Suprapubic skin (tissue), 4 donors: ENCODE measurements around the gene GATAD2B. TPM values are rescaled to one million over a fixed set of nuclear protein-coding genes. Genes with fewer than 3 reads are reported as not detected.
"Not testable (repeated sequence)": the region's sequence is repeated elsewhere in the genome, so short reads cannot be mapped to it uniquely, and the experiment has no call there.

Experiments used
- DNase-seq, 2 donors: peaks; one replicate each; pipeline ENCODE4 v3.0.0-alpha.2; 2019; ENCODE audit warnings: low spot score in 2 of 2
- H3K27ac ChIP-seq: fragments of 200-600 bp; sonication (generic); one replicate; pipeline ENCODE4 v1.5.1; 2019
- H3K27me3 ChIP-seq: fragments of 200-600 bp; sonication (generic); one replicate; pipeline ENCODE4 v1.5.1; 2019
- H3K36me3 ChIP-seq: fragments of 200-600 bp; sonication (generic); one replicate; pipeline ENCODE4 v1.5.1; 2019
- H3K4me1 ChIP-seq: fragments of 200-600 bp; sonication (generic); one replicate; pipeline ENCODE4 v1.5.1; 2019
- H3K4me3 ChIP-seq: fragments of 200-600 bp; sonication (generic); one replicate; pipeline ENCODE4 v1.5.1; 2019; ENCODE audit warnings: mild to moderate bottlenecking
- H3K9me3 ChIP-seq: fragments of 200-600 bp; sonication (generic); one replicate; pipeline ENCODE4 v1.5.1; 2019
- CTCF ChIP-seq, 2 donors: fragments of 200-600 bp in 1 of 2; fragments of 450-650 bp in 1 of 2; sonication (generic) in 1 of 2; IDR thresholded peaks; one replicate each; pipeline ENCODE4 v1.5.1; 2016 to 2019; ENCODE audit warnings: antibody characterized with exemption in 2 of 2, mild to moderate bottlenecking in 1 of 2, moderate library complexity in 1 of 2
- EP300 ChIP-seq: sonication (generic); formaldehyde crosslinking; IDR thresholded peaks from one replicate; pipeline ENCODE4 v1.6.1; 2017; ENCODE audit warnings: antibody characterized with exemption
- POLR2A ChIP-seq, 2 donors: fragments of 450-650 bp; IDR thresholded peaks; one replicate each; pipeline ENCODE4 v1.6.1; 2017; ENCODE audit warnings: antibody characterized with exemption in 2 of 2, mild to moderate bottlenecking in 2 of 2, moderate library complexity in 2 of 2
- POLR2AphosphoS5 ChIP-seq, 3 donors: sonication (generic); formaldehyde crosslinking; IDR thresholded peaks; one replicate each; pipeline ENCODE4 v1.6.1; 2017; ENCODE audit warnings: antibody characterized with exemption in 3 of 3
- WGBS: methylation state at CpG from one replicate; pipeline ENCODE4 v1.1.5; 2018; 5-methylcytosine and 5-hydroxymethylcytosine counted together
- total RNA-seq, 4 donors: library from RNA; depleted of rRNA; stranded (reverse); fragments of >200 nt; gene quantifications; one replicate each; pipeline ENCODE4 v1.1.0, GENCODE V29; 2016

Gene GATAD2B
- total RNA-seq, 4 donors from 2014 or later, result 25.5 to 64.5 (median 37.1) TPM

- Histone ChIP-seq H3K36me3 (peaks cover 92% of the 10 kb centered on the region), H3K4me3 (no peak overlapping the region), H3K9me3 (no peaks in the 10 kb centered on the region), H3K27me3 (no peaks in the 10 kb centered on the region), H3K4me1 (peaks cover 23% of the 10 kb centered on the region), H3K27ac (no peak overlapping the region)
- 92% methylated on average over 7 of the region's 11 CpGs for WGBS
- no peak for DNase-seq
- no peak for TF ChIP-seq CTCF (IDR thresholded peaks at IDR 0.05)
- TF ChIP-seq POLR2A (IDR thresholded peaks at IDR 0.05), result no peak
- TF ChIP-seq POLR2AphosphoS5 (IDR thresholded peaks at IDR 0.05), result no peak
Observed at GRCh38 chr1:153767519-153767918, 155.3 kb downstream of the GATAD2B start.

DNA sequence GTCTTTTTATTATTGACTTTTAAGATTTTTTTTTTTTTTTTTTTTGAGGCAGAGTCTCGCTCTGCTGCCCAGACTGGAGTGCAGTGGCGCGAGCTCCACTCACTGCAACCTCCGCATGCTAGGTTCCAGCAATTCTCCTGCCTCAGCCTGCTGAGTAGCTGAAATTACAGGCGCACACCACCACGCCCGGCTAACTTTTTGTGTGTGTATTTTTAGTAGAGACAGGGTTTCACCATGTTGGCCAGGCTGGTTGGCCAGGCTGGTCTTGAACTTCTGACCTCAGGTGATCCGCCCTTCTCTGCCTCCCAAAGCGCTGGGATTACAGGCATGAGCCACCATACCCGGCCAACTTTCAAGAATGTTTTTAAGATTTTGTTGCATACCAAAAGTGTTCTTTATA is 156.1 kb downstream of the GATAD2B start:
- not testable (repeated sequence) for H3K4me3 ChIP-seq, H3K9me3 ChIP-seq, DNase-seq, H3K27ac ChIP-seq, H3K27me3 ChIP-seq
- 91% methylated on average over 10 of the region's 10 CpGs for WGBS
- H3K4me1 ChIP-seq, result peaks cover 14% of the 10 kb centered on the region
- peaks cover 89% of the 10 kb centered on the region for H3K36me3 ChIP-seq

DNA sequence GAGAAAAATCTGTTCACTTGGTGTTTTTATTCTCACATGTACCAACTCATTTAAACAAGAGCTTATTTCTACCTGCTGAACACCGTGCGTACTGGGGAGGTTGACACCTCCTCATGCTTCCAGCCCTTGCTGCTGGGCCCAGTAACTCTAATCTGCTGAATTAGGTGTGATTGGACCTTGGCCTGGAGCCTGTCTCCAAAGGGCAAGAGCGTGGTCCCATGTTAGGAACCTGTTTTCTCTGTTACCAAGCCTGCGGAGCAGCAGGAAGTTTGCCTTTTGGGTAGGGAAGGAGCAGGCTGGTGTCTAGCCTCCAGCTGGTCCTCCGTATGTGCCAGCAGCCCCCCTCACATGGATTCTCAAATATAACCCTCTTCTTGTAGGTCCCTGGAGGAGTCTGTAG is 158.5 kb downstream of the GATAD2B start:
- Histone ChIP-seq H3K4me1 (no peaks in the 10 kb centered on the region), H3K27ac (peak overlapping the region; percentile 34), H3K27me3 (no peaks in the 10 kb centered on the region), H3K36me3 (peaks cover 87% of the 10 kb centered on the region), H3K4me3 (no peak overlapping the region), H3K9me3 (no peaks in the 10 kb centered on the region)
- TF ChIP-seq EP300 (no peak), CTCF (IDR thresholded peaks at IDR 0.05) (no peak), POLR2AphosphoS5 (IDR thresholded peaks at IDR 0.05) (no peak), POLR2A (IDR thresholded peaks at IDR 0.05) (no peak)
- 91% methylated on average over 5 of the region's 5 CpGs for WGBS
- DNase-seq, result no peak

- Histone ChIP-seq H3K4me1 (no peaks in the 10 kb centered on the region), H3K9me3 (no peaks in the 10 kb centered on the region), H3K27ac (peak overlapping the region; percentile 34), H3K27me3 (no peaks in the 10 kb centered on the region), H3K36me3 (peaks cover 88% of the 10 kb centered on the region), H3K4me3 (no peak overlapping the region)
- no peak for DNase-seq
- WGBS, result 69% methylated on average over 6 of the region's 7 CpGs
- TF ChIP-seq EP300 (no peak), CTCF (IDR thresholded peaks at IDR 0.05) (no peak), POLR2AphosphoS5 (IDR thresholded peaks at IDR 0.05) (no peak), POLR2A (IDR thresholded peaks at IDR 0.05) (no peak)
Observed at GRCh38 chr1:153763365-153764225, 159.2 kb downstream of the GATAD2B start.

DNA sequence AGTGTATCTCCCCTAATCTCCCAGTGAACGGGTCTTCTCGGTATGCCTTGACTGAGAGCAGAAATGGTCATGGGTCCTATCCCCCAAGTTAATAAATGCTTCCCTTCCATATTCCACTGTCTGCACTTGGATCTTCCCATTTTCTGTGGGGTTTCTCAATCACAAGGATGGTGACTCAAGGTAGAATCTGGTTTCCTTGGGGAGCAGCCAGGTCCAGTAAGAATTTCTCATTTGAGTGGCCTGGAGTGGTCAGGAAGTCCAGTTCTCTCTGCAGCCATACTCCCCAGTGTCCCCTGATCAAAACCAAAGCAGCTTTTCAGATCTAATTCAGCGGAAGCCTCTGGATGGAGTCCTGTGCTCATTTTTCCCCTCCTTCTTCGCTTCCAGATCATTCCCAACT is 162.3 kb downstream of the GATAD2B start:
- DNase-seq, result no peak
- H3K4me3 ChIP-seq, result no peak overlapping the region
- TF ChIP-seq POLR2A (IDR thresholded peaks at IDR 0.05) (no peak), CTCF (IDR thresholded peaks at IDR 0.05) (no peak), POLR2AphosphoS5 (IDR thresholded peaks at IDR 0.05) (no peak), EP300 (no peak)
- no peak overlapping the region for H3K27ac ChIP-seq
- H3K36me3 ChIP-seq, result peaks cover 92% of the 10 kb centered on the region
- no peaks in the 10 kb centered on the region for H3K9me3 ChIP-seq
- H3K4me1 ChIP-seq, result no peaks in the 10 kb centered on the region
- no peaks in the 10 kb centered on the region for H3K27me3 ChIP-seq
- 89% methylated on average over 4 of the region's 4 CpGs for WGBS

Other genes starting within 250 kb of the GATAD2B start
- gene NPR1, start 244.3 kb downstream of the GATAD2B start, total RNA-seq, result 10 to 100 TPM in 1 of 4 donors, 1 to 10 TPM in 3; 4.7 to 19.2 (median 6.9) TPM
- 10 to 100 TPM; 38.3 to 75.4 (median 43.9) TPM for gene INTS3, start 194.9 kb downstream of the GATAD2B start, total RNA-seq
- gene SLC27A3, start 147.6 kb downstream of the GATAD2B start, total RNA-seq, result 10 to 100 TPM; 18.3 to 72.3 (median 39.6) TPM
- gene DENND4B, start 23.7 kb upstream of the GATAD2B start, total RNA-seq, result 10 to 100 TPM; 20.0 to 45.1 (median 31.0) TPM
- gene CRTC2, start 35.6 kb upstream of the GATAD2B start, total RNA-seq, result 10 to 100 TPM; 19.3 to 36.2 (median 24.5) TPM
- 10 to 100 TPM; 60.0 to 79.5 (median 69.6) TPM for gene SLC39A1, start 40.6 kb upstream of the GATAD2B start, total RNA-seq
- 10 to 100 TPM; 16.6 to 41.0 (median 20.3) TPM for gene CREB3L4, start 44.9 kb upstream of the GATAD2B start, total RNA-seq
- 100 to 1,000 TPM; 145 to 213 (median 182) TPM for gene JTB, start 54.7 kb upstream of the GATAD2B start, total RNA-seq
- 10 to 100 TPM; 13.5 to 26.3 (median 23.4) TPM for gene RAB13, start 63.4 kb upstream of the GATAD2B start, total RNA-seq
- 1,000 to 10,000 TPM; 1,261 to 3,096 (median 2,718) TPM for gene RPS27, start 67.8 kb upstream of the GATAD2B start, total RNA-seq
- not detected for gene NUP210L, start 232.1 kb upstream of the GATAD2B start, total RNA-seq